Calu3 (cell line): ENCODE measurements around the gene AEN. TPM values are rescaled to one million over a fixed set of nuclear protein-coding genes. Genes with fewer than 3 reads are reported as not detected.
A peak's percentile ranks its signal among the peaks of the same experiment; 100 is the strongest.

ENCODE experiments used
- BruUV-seq: library from RNA; stranded (reverse); fragments of 400-500 nt; replicated peaks from 2 replicates; lab custom pipeline; 2021; lab: Mats Ljungman, UMichigan
- CTCF ChIA-PET: fragments of 300-600 bp; sonication (Branson Sonifier 250); formaldehyde crosslinking; loops from one replicate; lab custom pipeline; 2022; ENCODE audit warnings: antibody characterized with exemption; lab: Charles Lee
- DNase-seq: peaks from one replicate; pipeline ENCODE4 v3.0.0; 2022
- H3K27ac Mint-ChIP-seq: one replicate; pipeline ENCODE4 v1.8.0; 2022; ENCODE audit warnings: mixed read lengths; ENCODE audit not compliant: unreplicated experiment
- H3K27me3 Mint-ChIP-seq: one replicate; pipeline ENCODE4 v1.8.0; 2022; ENCODE audit warnings: mixed read lengths; ENCODE audit not compliant: unreplicated experiment
- H3K36me3 Mint-ChIP-seq: one replicate; pipeline ENCODE4 v1.8.0; 2022; ENCODE audit warnings: mild to moderate bottlenecking, moderate library complexity, mixed read lengths; ENCODE audit not compliant: insufficient read depth, unreplicated experiment
- H3K4me1 Mint-ChIP-seq: one replicate; pipeline ENCODE4 v1.8.0; 2022; ENCODE audit warnings: mild to moderate bottlenecking, low read depth, mixed read lengths; ENCODE audit not compliant: unreplicated experiment
- H3K4me3 Mint-ChIP-seq: one replicate; pipeline ENCODE4 v1.8.0; 2022; ENCODE audit warnings: mild to moderate bottlenecking, low read depth, moderate library complexity, mixed read lengths; ENCODE audit not compliant: unreplicated experiment
- H3K9me3 Mint-ChIP-seq: one replicate; pipeline ENCODE4 v1.8.0; 2022; ENCODE audit warnings: low read depth, mixed read lengths; ENCODE audit not compliant: unreplicated experiment
- intact Hi-C: fragments of 100-400 bp; cut with micrococcal nuclease; formaldehyde crosslinking; loops from one replicate; pipeline ENCODE4 v1.10.0; 2022; ENCODE audit not compliant: unreplicated experiment
- total RNA-seq: library from RNA; stranded (reverse); gene quantifications from 2 replicates; pipeline ENCODE4 v1.2.3, GENCODE V29; 2022
- TF ChIP-seq, protein P1 (sequence below): fragments of 200-600 bp; IDR thresholded peaks from one replicate; pipeline ENCODE4 v1.8.0; 2022; ENCODE audit warnings: antibody characterized with exemption; ENCODE audit not compliant: unreplicated experiment

The AEN gene
- total RNA-seq, 1 experiment from 2014 or later: 34.9 TPM

DNA sequence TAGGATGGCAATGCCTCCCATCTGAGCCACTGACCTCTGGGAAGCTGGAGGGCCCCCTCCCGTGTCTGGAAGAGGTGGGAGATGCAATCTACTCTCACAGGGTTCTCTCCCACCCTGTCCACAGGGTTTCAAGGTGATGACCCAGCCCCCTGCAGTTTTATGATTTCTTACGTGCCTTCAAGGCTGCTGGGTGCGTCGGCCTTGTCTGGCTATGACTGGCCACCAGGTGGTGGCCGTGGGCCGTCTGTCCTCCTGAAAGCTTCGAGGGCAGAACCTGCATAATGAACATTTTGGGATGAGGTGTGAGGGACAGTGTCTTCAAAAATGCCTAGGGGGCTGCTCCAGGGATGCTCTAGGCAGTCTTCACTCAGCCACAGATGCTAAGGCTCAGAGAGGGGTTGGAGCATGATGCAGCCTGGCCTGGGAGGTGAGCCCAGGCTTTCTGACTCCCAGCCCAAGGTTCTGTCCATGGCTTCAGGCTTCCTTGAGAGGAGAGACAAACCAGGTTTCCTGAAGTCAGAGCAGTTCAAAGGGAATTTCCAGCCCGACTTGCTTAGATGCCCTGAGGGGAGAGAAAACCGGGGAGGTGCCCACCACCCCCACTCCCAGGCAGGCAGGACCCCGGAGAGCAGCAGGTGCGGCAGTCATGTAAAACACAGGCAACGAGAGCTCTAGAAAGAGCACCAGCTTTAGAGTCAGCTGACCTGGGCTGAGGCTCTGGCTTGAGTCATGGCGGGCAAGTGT, 36.4 kb downstream of the AEN start:
- H3K4me1 Mint-ChIP-seq: peaks cover 34% of the 10 kb centered on the region
- no peaks in the 10 kb centered on the region for H3K9me3 Mint-ChIP-seq
- peak; percentile 59 for DNase-seq
- intact Hi-C loops: loop anchor here (1.0 to 5.0 kb wide), 4 partner anchors 35 to 240 kb away; partner anchors contain the start of genes AEN and HAPLN3
- CTCF ChIA-PET: interaction anchor here (0.5 to 1.3 kb wide), 7 partner anchors 9 to 920 kb away, joined by 3 to 5 read pairs (median 3); no protein-coding TSS in a partner anchor
- no peak overlapping the region for H3K27ac Mint-ChIP-seq
- TF ChIP-seq, protein P1, sequence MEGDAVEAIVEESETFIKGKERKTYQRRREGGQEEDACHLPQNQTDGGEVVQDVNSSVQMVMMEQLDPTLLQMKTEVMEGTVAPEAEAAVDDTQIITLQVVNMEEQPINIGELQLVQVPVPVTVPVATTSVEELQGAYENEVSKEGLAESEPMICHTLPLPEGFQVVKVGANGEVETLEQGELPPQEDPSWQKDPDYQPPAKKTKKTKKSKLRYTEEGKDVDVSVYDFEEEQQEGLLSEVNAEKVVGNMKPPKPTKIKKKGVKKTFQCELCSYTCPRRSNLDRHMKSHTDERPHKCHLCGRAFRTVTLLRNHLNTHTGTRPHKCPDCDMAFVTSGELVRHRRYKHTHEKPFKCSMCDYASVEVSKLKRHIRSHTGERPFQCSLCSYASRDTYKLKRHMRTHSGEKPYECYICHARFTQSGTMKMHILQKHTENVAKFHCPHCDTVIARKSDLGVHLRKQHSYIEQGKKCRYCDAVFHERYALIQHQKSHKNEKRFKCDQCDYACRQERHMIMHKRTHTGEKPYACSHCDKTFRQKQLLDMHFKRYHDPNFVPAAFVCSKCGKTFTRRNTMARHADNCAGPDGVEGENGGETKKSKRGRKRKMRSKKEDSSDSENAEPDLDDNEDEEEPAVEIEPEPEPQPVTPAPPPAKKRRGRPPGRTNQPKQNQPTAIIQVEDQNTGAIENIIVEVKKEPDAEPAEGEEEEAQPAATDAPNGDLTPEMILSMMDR: peak; percentile 95
- BruUV-seq: no TSS peak
- no peaks in the 10 kb centered on the region for H3K27me3 Mint-ChIP-seq
- peaks cover 21% of the 10 kb centered on the region for H3K36me3 Mint-ChIP-seq
- no peak overlapping the region for H3K4me3 Mint-ChIP-seq

- Mint-ChIP-seq H3K9me3 (no peaks in the 10 kb centered on the region), H3K4me1 (peaks cover 34% of the 10 kb centered on the region), H3K4me3 (no peak overlapping the region), H3K27ac (peak overlapping the region; percentile 81), H3K36me3 (peaks cover 17% of the 10 kb centered on the region), H3K27me3 (no peaks in the 10 kb centered on the region)
- BruUV-seq: no TSS peak
- CTCF ChIA-PET: interaction anchor here (0.5 to 1.3 kb wide), 6 partner anchors 9 to 919 kb away, joined by 3 to 5 read pairs (median 3); no protein-coding TSS in a partner anchor
- TF ChIP-seq, protein P1: no peak
- DNase-seq: no peak
- intact Hi-C loops: loop anchor here (5.0 kb wide), 2 partner anchors 36 to 239 kb away; partner anchors contain the start of genes AEN and HAPLN3
These were observed 37.2 kb downstream of the AEN start for GRCh38 chr15:88658070-88658965.

GRCh38 chr15:88658972-88659931, 38.1 kb downstream of the AEN start:
- TF ChIP-seq, protein P1: no peak
- peak; percentile 51 for DNase-seq
- intact Hi-C loops: loop anchor here (1.0 to 5.0 kb wide), 3 partner anchors 21 to 238 kb away; partner anchors contain the start of genes AEN and HAPLN3
- H3K4me3 Mint-ChIP-seq: peak overlapping the region; percentile 27
- H3K9me3 Mint-ChIP-seq: no peaks in the 10 kb centered on the region
- BruUV-seq: no TSS peak
- H3K27me3 Mint-ChIP-seq: no peaks in the 10 kb centered on the region
- CTCF ChIA-PET: interaction anchor here (0.5 to 1.5 kb wide), 6 partner anchors 10 to 141 kb away, joined by 3 to 5 read pairs (median 4); partner anchors contain the start of genes AEN and ISG20
- peak overlapping the region; percentile 81 for H3K27ac Mint-ChIP-seq
- H3K36me3 Mint-ChIP-seq: peaks cover 17% of the 10 kb centered on the region
- peaks cover 34% of the 10 kb centered on the region for H3K4me1 Mint-ChIP-seq
